CD4-positive, CD25-positive, alpha-beta regulatory T cell (primary cell): ENCODE data around the gene PPARD. TPM values are rescaled to one million over a fixed set of nuclear protein-coding genes. Genes with fewer than 3 reads are reported as not detected.
A peak's percentile ranks its signal among the peaks of the same experiment; 100 is the strongest.

Source experiments
- ATAC-seq, 2 donors: fragments of 150-1000 bp; cut with Tn5 transposase; one replicate each; pipeline ENCODE4 v1.10.0; 2021; ENCODE audit warnings: low read depth in 2 of 2, moderate number of reproducible peaks in 2 of 2, moderate library complexity in 1 of 2
- DNase-seq, 3 donors: peaks; one replicate each; pipeline versions ENCODE4 v3.0.0 to v3.0.0-alpha.2; 2012 to 2022; ENCODE audit warnings: mixed read lengths in 1 of 3
- H3K27ac ChIP-seq: one replicate; pipeline ENCODE4 v1.7.0; 2013; ENCODE audit warnings: mild to moderate bottlenecking, low read length; ENCODE audit not compliant: insufficient read depth, poor library complexity, severe bottlenecking
- H3K27me3 ChIP-seq: one replicate; pipeline ENCODE4 v1.7.0; 2013; ENCODE audit warnings: low read length; ENCODE audit not compliant: control insufficient read depth, insufficient read depth
- H3K36me3 ChIP-seq: one replicate; pipeline ENCODE4 v1.7.0; 2013; ENCODE audit warnings: mild to moderate bottlenecking, low read length, moderate library complexity; ENCODE audit not compliant: control insufficient read depth, insufficient read depth
- H3K4me1 ChIP-seq: 2 replicates; pipeline ENCODE4 v1.7.0; 2013; ENCODE audit warnings: mild to moderate bottlenecking, low read length; ENCODE audit not compliant: insufficient read depth, control insufficient read depth, poor library complexity, severe bottlenecking
- H3K4me3 ChIP-seq: one replicate; pipeline ENCODE4 v1.7.0; 2013; ENCODE audit warnings: low read depth, mild to moderate bottlenecking, low read length, moderate library complexity
- H3K9me3 ChIP-seq, 2 experiments: 1 replicate in 1 of 2; 2 replicates in 1 of 2; pipeline ENCODE4 v1.7.0; 2013; ENCODE audit warnings: low read length in 2 of 2, mild to moderate bottlenecking in 1 of 2, moderate library complexity in 1 of 2; ENCODE audit not compliant: control insufficient read depth in 2 of 2
- H3K27ac Mint-ChIP-seq, 3 donors: one replicate each; pipeline ENCODE4 v1.8.0; 2020 to 2022; ENCODE audit warnings: mild to moderate bottlenecking in 3 of 3, mixed read lengths in 3 of 3, moderate library complexity in 2 of 3
- H3K27me3 Mint-ChIP-seq: one replicate; pipeline ENCODE4 v1.8.0; 2022; ENCODE audit warnings: mild to moderate bottlenecking, mixed read lengths
- H3K36me3 Mint-ChIP-seq: one replicate; pipeline ENCODE4 v1.8.0; 2020; ENCODE audit warnings: mixed read lengths
- H3K4me1 Mint-ChIP-seq, 4 donors: one replicate each; pipeline ENCODE4 v1.8.0; 2020 to 2022; ENCODE audit warnings: mixed read lengths in 4 of 4, mild to moderate bottlenecking in 1 of 4
- H3K4me3 Mint-ChIP-seq, 4 donors: one replicate each; pipeline ENCODE4 v1.8.0; 2020 to 2022; ENCODE audit warnings: mild to moderate bottlenecking in 4 of 4, mixed read lengths in 4 of 4, moderate library complexity in 3 of 4
- H3K9me3 Mint-ChIP-seq, 7 donors: one replicate each; pipeline ENCODE4 v1.8.0; 2020 to 2022; ENCODE audit warnings: mixed read lengths in 7 of 7, mild to moderate bottlenecking in 3 of 7, moderate library complexity in 2 of 7
- polyA plus RNA-seq, 4 donors: library from polyadenylated mRNA; unstranded; fragments of 300-500 nt; fragmentation: Illumina TruSeq; gene quantifications; one replicate each; pipeline ENCODE4 v1.2.3, GENCODE V29; 2021
- total RNA-seq: library from RNA; stranded (reverse); gene quantifications from one replicate; pipeline ENCODE4 v1.2.3, GENCODE V29; 2022

The PPARD gene
- total and polyA plus RNA-seq, 5 donors from 2014 or later: 3.8 to 37.3 (median 5.9) TPM

DNA sequence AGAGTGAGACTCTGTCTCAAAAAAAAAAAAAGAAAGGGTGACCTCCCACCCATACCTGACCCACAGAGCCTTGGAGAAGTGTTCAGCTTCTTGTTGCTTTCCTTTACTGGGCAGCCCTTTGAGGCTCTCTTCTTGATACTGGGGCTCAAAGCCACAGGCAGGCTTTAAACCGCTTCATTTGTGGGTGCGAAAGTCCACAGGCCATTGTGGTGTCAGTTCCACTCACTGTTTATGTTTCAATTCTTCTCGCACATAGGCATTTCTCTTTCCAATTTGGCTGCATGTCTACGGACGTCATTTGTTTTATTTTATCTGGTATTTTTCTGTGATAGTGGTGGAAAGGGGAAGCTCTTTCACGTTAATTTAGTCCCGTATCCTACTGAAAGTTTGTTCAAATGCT, 34.6 kb downstream of the PPARD start:
- no peak for ATAC-seq
- DNase-seq: no peak
- H3K27me3 Mint-ChIP-seq: no peaks in the 10 kb centered on the region
- no peak overlapping the region for H3K27ac Mint-ChIP-seq
- H3K4me1 Mint-ChIP-seq: peaks cover 13 to 42% (median 24%) of the 10 kb centered on the region in 4 donors
- H3K4me3 ChIP-seq: no peak overlapping the region
- H3K9me3 ChIP-seq: no peaks in the 10 kb centered on the region
- H3K27ac ChIP-seq: no peak overlapping the region
- H3K36me3 ChIP-seq: no peaks in the 10 kb centered on the region
- H3K4me3 Mint-ChIP-seq: no peak overlapping the region
- H3K4me1 ChIP-seq: no peaks in the 10 kb centered on the region
- H3K9me3 Mint-ChIP-seq: no peaks in the 10 kb centered on the region
- H3K27me3 ChIP-seq: no peaks in the 10 kb centered on the region
- peaks cover 41% of the 10 kb centered on the region for H3K36me3 Mint-ChIP-seq

DNA sequence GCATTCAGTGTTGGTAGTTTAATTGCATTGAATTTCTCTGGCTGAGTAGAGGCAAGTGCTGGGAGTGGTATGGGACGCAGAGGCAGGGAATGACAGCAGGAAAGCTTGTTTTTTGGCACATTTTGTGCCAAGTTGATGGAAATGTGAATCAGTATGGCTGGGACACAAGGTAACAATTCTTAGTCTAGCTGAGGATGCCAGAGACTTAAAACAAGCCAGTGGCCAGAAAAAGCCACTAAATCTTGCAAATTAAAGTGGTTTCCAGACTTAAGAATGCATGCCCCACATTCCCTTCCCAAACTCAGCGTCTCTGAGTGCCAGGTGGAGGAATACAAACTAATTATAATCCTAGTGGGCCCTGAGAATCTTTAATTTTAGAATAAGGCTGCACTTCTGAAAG, 35.9 kb downstream of the PPARD start:
- Mint-ChIP-seq H3K27me3 (no peaks in the 10 kb centered on the region), H3K36me3 (peaks cover 45% of the 10 kb centered on the region), H3K27ac (no peak overlapping the region), H3K4me3 (no peak overlapping the region), H3K4me1 (peaks cover 13 to 41% (median 23%) of the 10 kb centered on the region in 4 donors), H3K9me3 (peaks cover 0 to 2% (median 0%) of the 10 kb centered on the region in 7 donors)
- Histone ChIP-seq H3K4me3 (no peak overlapping the region), H3K27ac (no peak overlapping the region), H3K4me1 (no peaks in the 10 kb centered on the region), H3K27me3 (no peaks in the 10 kb centered on the region), H3K36me3 (peaks cover 5% of the 10 kb centered on the region), H3K9me3 (no peaks in the 10 kb centered on the region)
- ATAC-seq: no peak
- DNase-seq: no peak

DNA sequence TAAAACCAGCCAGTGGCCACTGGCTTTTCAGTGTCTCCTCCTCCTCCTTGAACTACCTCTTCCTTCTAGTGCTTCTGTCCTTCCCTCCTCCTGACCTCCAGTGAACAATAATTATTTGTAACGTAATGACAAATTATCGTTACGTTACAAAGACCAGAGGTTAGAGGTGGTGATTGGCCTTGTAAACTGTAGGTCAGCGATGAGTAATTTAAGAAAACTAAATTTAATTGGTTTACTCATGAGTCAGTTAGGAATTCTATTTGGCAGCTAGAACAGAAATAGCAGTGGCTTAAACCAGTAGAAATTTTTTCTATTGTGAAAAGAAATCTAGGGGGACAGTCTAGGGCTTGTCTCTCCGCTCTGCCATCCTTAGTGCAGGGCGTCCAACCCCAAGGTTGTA, 38.8 kb downstream of the PPARD start:
- Mint-ChIP-seq H3K27ac (peak overlapping the region in 2 of 3 donors; percentile 6 to 33), H3K4me3 (no peak overlapping the region), H3K4me1 (peaks cover 9 to 38% (median 24%) of the 10 kb centered on the region in 4 donors), H3K36me3 (peaks cover 36% of the 10 kb centered on the region), H3K9me3 (peaks cover 0 to 2% (median 0%) of the 10 kb centered on the region in 7 donors), H3K27me3 (no peaks in the 10 kb centered on the region)
- ATAC-seq: no peak
- Histone ChIP-seq H3K36me3 (peaks cover 5% of the 10 kb centered on the region), H3K27ac (no peak overlapping the region), H3K9me3 (no peaks in the 10 kb centered on the region), H3K27me3 (no peaks in the 10 kb centered on the region), H3K4me3 (no peak overlapping the region), H3K4me1 (no peaks in the 10 kb centered on the region)
- no peak for DNase-seq

DNA sequence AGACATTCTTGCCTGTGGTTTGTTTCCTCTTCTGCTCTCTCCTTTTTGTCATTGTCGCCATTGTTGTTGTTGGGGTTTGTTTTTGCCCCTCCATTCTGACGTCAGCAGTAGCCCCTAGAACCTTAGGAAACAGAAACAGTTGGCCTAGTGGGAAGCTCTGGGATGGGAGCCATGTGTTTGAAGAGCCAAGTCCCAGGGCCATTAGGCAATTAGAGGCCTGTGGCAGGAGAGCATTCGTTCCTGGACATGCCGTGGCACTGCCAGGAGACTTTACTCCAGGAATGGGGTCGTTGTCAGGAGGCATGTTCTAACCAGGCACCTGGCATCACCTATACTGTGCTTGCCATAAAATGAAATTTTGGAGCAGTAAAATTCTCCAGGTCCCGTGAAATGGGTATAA, 39.7 kb downstream of the PPARD start:
- Mint-ChIP-seq H3K9me3 (peaks cover 0 to 2% (median 0%) of the 10 kb centered on the region in 7 donors), H3K27ac (no peak overlapping the region), H3K27me3 (no peaks in the 10 kb centered on the region), H3K4me3 (no peak overlapping the region), H3K4me1 (peaks cover 9 to 37% (median 23%) of the 10 kb centered on the region in 4 donors), H3K36me3 (peaks cover 32% of the 10 kb centered on the region)
- Histone ChIP-seq H3K4me1 (no peaks in the 10 kb centered on the region), H3K27ac (no peak overlapping the region), H3K9me3 (no peaks in the 10 kb centered on the region), H3K4me3 (no peak overlapping the region), H3K27me3 (no peaks in the 10 kb centered on the region), H3K36me3 (peaks cover 5% of the 10 kb centered on the region)
- no peak for DNase-seq
- ATAC-seq: no peak

DNA sequence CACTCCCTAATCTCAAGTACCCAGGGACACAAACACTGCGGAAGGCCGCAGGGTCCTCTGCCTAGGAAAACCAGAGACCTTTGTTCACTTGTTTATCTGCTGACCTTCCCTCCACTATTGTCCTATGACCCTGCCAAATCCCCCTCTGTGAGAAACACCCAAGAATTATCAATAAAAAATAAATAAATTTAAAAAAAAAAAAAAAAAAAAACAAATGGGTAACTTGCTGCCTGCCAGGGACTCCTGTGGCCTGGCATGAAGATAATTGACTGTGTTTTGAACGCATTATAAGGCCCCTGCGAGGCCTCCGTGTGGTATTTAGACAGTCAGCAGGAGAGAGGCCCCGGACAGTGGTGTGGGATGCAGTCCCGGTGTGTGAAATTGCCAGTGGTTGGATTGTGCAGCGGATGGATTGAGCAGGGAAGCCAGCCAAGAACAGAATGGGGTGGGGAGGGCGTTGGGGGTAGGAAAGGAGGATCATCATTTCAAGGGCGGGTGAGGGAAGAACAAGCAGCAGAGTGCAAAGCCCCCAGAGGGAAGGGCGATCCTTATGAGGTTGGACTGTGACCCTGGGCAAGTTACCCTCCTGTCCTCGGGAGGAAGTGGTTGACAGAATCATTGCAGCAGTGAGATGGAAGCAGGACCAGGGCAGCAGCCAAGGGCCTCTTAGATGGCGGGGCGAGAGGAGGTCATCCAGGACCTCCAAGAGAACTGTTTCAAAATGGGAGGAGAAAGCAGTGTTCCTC, 43.3 kb downstream of the PPARD start:
- Histone ChIP-seq H3K36me3 (peaks cover 5% of the 10 kb centered on the region), H3K27me3 (no peaks in the 10 kb centered on the region), H3K9me3 (no peaks in the 10 kb centered on the region), H3K27ac (no peak overlapping the region), H3K4me1 (peaks cover 2% of the 10 kb centered on the region), H3K4me3 (no peak overlapping the region)
- H3K4me3 Mint-ChIP-seq: no peak overlapping the region
- ATAC-seq (no peak), DNase-seq (no peak)
- peaks cover 0 to 2% (median 0%) of the 10 kb centered on the region in 7 donors for H3K9me3 Mint-ChIP-seq
- H3K4me1 Mint-ChIP-seq: peaks cover 0 to 33% (median 18%) of the 10 kb centered on the region in 4 donors
- H3K36me3 Mint-ChIP-seq: peaks cover 22% of the 10 kb centered on the region
- peak overlapping the region in 2 of 3 donors; percentile 46 to 64 for H3K27ac Mint-ChIP-seq
- H3K27me3 Mint-ChIP-seq: no peaks in the 10 kb centered on the region

DNA sequence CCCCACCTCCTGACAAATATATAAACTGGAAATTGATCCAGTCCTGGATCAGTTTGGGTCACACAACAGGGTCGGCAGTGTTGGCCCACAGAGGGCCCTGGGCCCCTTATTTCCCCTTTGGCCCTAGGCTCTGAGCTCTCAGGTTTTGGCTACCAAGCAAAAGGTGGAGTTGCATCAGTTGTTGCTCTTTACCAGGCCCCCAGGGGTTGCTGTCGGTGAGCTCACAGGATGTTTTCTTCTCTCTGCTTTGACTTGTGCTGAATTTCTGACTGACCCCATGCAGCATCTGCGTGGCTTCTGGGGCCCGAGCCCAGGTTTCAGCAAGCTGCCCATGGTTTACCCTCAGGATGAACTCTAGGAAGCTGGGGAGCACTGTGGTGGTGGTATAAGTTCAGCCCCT, 44.6 kb downstream of the PPARD start:
- peak overlapping the region in 1 of 3 donors; percentile 81 for H3K27ac Mint-ChIP-seq
- DNase-seq: no peak
- no peaks in the 10 kb centered on the region for H3K27me3 ChIP-seq
- no peaks in the 10 kb centered on the region for H3K27me3 Mint-ChIP-seq
- no peaks in the 10 kb centered on the region for H3K9me3 ChIP-seq
- peaks cover 5% of the 10 kb centered on the region for H3K36me3 ChIP-seq
- ATAC-seq: no peak
- H3K4me1 Mint-ChIP-seq: peaks cover 6 to 34% (median 18%) of the 10 kb centered on the region in 4 donors
- H3K9me3 Mint-ChIP-seq: peaks cover 0 to 2% (median 0%) of the 10 kb centered on the region in 7 donors
- no peak overlapping the region for H3K4me3 Mint-ChIP-seq
- H3K27ac ChIP-seq: no peak overlapping the region
- H3K4me1 ChIP-seq: peaks cover 6% of the 10 kb centered on the region
- no peak overlapping the region for H3K4me3 ChIP-seq
- H3K36me3 Mint-ChIP-seq: peaks cover 8% of the 10 kb centered on the region

DNA sequence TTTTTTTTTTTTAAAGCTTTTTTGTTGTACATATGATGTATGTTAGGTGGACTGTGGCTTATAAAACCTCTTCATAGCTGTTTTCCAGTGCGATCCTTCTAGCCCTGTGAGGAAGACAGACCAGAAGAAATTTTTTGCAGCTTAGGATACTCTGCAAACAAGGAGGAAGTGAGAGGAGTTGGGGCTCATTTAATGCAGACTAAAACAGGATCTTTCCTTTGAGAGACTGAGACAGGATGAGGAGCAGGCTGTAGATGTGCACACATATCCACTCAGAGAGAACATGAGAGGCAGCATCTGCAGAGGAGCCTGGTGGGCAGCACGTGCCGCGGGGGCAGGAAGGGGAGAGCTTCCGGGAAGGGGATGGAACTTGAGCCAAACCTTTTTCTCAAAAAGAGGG, 45.7 kb downstream of the PPARD start:
- Histone ChIP-seq H3K36me3 (peaks cover 2% of the 10 kb centered on the region), H3K9me3 (no peaks in the 10 kb centered on the region), H3K4me3 (no peak overlapping the region), H3K4me1 (peaks cover 11% of the 10 kb centered on the region), H3K27ac (no peak overlapping the region), H3K27me3 (no peaks in the 10 kb centered on the region)
- no peak overlapping the region for H3K4me3 Mint-ChIP-seq
- DNase-seq: no peak
- H3K27ac Mint-ChIP-seq: peak overlapping the region in 1 of 3 donors; percentile 81
- peaks cover 6 to 41% (median 23%) of the 10 kb centered on the region in 4 donors for H3K4me1 Mint-ChIP-seq
- H3K36me3 Mint-ChIP-seq: peaks cover under 1% of the 10 kb centered on the region
- no peaks in the 10 kb centered on the region for H3K27me3 Mint-ChIP-seq
- peaks cover 0 to under 1% (median 0%) of the 10 kb centered on the region in 7 donors for H3K9me3 Mint-ChIP-seq
- no peak for ATAC-seq
